ENCODE measurements around the gene MAPK14.
A peak's percentile ranks its signal among the peaks of the same experiment; 100 is the strongest.
"Not testable (repeated sequence)": the region's sequence is repeated elsewhere in the genome, so short reads cannot be mapped to it uniquely, and the experiment has no call there.

The MAPK14 gene

DNA sequence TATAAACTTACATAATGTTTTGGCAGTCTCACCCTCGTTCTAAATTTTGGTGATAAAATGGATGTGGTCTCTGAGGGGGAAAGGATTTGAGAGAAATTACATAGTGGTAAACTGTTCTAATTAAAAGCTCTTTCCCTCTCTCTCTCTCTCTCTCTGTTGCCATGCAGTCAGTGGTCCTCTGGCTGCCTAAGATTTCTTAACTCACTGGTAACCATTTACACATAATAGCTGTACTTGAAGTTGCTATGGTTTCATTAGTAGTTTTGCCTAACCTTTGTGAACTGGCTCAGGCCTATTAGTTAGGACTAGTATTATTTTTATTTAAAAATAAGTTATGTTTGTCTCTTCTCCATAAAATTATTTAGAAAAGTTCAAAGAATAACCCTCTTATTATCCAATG is 42.0 kb downstream of the MAPK14 start:
- no peak for DNase-seq (ENCODE audit: low read depth)

DNA sequence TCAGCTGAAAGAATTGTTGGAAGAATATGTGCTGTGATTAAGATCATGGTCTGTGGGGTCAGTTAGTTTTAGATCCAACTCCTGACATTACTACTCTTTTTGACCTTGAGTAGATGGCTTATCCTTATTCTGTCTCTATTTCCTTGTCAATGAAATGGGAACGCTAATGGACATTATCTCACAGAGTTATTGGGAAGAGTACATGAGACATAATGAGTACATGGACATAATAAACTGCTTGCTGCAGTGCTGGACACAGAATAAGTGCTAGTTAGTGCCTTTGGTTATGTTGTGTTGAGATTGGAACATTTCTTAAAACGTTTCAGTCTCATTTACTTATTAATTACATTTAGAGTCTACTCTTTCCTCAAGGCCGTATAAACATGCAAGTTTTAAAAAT is 42.6 kb downstream of the MAPK14 start:
- DNase-seq (ENCODE audit: low read depth) = no peak

DNA sequence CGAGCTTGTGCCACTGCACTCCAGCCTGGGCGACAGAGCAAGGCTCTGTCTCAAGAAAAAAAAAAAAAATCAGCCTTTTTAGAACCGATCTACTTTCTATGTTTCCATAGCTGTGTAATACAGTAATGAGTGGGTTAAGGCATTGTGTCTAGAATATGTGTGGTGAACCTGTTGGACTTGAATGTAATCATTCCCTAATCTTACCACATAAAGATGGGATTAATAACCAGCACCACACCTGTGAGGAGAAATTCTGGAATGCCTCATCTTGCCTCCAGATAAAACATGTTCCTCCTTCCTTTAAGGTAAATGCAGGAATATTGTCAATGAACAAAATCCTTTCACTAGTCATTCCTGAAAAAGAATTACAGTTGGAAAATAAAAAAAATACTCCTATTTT is 43.7 kb downstream of the MAPK14 start:
- no peak for DNase-seq (ENCODE audit: low read depth)

DNA sequence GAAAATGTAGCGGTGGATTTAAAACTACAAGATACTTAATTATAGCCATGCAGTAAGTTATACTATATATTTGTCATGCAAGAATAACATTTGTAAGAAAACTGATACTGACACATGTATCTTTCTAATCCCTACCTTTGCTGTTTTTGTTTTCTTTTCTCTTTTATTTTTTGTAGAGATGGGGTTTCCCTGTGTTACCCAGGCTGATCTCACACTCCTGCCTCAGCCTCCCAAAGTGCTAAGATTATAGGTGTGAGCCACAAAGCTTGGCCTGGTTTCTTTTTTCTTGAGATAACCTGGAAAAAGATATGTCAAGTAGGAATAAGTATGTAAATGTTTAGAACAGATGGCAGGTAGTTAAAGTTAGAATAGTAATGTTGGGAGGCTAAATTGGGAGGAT is 44.1 kb downstream of the MAPK14 start:
- no peak for DNase-seq (ENCODE audit: low read depth)

DNA sequence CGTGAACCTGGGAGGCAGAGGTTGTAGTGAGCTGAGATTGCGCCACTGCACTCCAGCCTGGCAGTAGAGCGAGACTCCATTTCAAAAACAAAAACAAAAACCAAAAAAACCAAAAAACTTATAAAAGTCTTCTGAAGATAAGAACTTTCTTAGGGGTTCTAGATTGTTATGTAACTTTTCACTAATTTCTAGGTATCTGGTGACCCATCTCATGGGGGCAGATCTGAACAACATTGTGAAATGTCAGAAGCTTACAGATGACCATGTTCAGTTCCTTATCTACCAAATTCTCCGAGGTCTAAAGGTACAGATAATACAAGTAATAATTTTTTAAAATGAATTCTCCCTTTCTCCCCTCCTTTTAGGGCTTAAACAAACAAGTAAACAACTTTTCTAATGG is 45.1 kb downstream of the MAPK14 start:
- DNase-seq (ENCODE audit: low read depth) = no peak

DNA sequence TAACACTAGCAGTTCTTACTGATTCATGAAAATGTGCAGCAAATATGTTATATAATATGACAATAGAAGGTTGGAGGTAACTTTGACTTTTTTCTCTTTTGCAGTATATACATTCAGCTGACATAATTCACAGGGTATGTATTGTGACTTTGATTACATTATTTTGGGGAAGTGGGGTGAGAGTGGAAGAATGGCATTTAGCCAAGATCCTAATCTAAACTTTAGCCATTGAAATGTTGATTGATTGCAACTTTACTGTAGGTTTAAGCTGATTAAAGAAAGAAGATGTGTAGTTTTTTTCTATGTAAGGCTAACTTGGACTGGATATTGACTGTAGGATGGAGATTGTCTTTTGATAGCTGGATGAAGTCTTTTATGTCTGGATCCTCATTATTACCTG is 46.0 kb downstream of the MAPK14 start:
- DNase-seq (ENCODE audit: low read depth) = no peak

DNA sequence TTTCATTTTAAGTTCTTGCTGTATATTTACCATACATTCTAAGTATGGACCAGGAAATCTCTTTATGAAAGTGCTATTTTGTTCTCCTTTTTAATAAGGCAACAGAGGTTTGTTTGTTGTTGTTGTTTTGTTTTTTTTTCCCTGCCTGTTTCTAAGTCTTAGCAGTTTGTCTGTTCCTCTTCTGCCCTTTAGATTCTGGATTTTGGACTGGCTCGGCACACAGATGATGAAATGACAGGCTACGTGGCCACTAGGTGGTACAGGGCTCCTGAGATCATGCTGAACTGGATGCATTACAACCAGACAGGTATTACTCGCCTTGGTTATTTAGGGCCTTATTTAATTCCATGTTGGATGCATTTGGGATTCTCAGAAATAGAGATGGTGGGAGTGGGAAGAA is 48.0 kb downstream of the MAPK14 start:
- no peak for DNase-seq (ENCODE audit: low read depth)

DNA sequence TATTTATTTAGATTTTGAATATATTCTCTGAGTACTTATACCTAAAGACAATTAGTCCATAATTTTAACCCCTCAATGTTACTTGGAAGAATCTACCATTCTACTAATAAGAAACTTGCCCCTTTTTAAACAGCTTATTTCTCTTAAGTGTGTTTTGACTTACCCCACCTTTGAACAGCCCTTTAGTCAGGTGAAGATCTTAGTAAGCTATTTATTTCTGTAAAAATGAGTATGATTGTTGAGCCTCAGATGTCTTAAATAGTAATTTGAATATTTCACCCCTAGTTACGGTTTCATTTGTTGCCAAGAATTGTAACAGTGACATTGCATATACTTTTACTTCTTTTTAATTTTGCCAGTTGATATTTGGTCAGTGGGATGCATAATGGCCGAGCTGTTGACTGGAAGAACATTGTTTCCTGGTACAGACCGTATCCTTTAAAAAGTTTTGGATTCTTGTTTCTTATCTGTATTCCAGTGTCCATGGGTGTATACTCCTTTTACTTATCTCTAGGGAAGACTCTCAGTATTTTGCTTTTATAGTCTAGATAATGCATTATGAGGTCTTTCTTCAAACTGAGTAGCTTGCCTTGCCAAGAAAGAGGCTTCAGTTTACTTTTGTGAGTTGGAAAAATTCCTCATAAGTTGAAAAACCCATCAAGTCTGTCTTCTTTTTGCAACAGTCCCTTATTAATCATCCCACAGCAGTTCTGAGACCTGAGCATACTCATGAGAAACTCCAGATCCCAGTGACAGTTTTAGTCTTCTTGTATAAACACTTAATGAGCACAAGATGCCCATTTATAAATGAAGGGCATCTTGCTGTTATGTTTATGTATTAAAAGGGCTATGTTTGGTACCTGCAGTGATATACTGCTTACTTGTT is 48.8 kb downstream of the MAPK14 start:
- no peak for DNase-seq (ENCODE audit: low read depth)

DNA sequence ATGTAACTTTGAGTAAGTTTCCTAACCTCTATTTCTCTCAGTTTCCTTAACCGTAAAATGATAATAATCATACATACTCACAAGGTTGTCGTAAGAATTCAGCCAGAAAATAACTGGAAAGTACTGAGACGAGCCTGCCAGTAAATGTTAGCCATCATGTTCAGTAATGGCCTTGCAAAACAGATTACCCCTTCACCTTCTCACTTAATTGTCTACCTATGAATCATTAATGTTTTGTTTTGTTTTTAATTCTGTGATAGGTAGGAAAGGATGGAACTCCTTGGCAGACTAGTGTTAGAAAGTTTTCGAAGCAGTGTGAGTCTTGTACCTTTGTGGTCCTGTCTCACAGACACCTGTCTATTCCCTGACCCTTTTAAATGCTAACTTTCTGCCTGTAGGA is 50.6 kb downstream of the MAPK14 start:
- DNase-seq (ENCODE audit: low read depth) = no peak

DNA sequence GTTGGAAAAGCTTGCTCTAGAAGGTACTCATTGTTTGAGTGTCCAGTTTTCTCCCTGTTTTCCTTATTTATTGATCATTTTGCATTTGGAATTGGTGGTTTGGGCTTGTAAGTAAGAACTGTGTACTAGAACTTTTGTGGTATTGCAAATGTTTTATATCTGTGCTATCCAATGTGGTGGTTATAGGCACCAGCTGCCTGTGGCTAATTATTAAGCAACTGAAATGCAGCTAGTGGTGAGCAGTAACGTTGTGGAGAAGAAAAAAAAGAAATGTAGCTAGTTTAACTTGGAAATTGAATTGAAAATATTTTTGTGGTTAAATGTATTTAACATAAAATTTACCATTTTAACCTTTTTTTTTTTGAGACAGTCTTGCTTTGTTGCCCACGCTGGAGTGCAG is 52.0 kb downstream of the MAPK14 start:
- no peak for DNase-seq (ENCODE audit: low read depth)

DNA sequence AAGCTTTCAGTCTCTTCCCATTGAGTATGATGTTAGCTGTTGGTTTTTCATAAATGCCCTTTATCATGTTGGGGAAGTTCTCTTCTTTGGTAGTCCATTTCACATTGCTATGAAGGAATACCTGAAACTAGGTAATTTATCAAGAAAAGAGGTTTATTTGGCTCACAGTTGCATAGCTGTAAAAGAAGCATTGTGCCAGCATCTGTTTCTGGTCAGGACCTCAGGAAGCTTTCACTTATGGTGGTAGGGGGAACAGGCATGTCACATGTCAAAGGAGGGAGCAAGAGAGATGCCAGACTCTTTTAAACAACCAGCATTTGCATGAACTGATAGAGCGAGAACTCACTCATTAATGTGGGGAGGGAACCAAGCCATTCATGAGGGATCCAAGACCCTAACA is 54.7 kb downstream of the MAPK14 start:
- no peak for DNase-seq (ENCODE audit: low read depth)

DNA sequence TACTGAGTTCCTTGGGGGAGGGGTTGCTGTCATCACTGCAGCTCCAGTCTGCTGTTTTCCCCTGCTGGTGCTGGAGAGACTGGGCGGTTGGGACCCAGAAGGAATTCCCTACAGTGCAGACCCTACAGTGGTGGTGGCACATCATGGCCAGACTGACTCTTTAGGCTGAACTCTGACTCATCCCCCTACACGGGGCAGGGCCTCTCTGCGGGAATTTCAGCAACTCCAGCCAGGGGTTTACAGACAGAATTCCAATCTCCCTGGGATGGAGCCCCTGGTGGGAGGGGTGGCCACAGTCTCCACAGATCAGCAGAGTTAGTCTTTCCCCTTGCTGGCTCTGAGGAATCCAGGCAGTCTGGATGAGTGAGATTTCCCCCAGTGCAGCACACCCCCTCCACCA is 55.8 kb downstream of the MAPK14 start:
- no peak for DNase-seq (ENCODE audit: low read depth)

DNA sequence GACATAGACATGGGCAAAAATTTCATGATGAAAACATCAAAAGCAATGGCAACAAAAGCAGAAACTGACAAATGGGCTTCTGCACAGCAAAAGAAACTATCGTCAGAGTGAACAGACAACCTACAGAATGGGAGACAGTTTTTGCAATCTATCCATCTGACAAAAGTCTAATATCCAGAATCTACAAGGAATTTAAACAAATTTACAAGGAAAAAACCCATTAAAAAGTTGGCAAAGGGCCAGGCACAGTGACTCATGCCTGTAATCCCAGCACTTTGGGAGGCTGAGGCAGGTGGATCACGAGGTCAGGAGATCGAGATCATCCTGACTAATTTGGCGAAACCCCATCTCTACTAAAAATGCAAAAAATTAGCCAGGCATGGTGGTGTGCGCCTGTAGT is 60.6 kb downstream of the MAPK14 start:
- DNase-seq (ENCODE audit: low read depth) = not testable (repeated sequence)

DNA sequence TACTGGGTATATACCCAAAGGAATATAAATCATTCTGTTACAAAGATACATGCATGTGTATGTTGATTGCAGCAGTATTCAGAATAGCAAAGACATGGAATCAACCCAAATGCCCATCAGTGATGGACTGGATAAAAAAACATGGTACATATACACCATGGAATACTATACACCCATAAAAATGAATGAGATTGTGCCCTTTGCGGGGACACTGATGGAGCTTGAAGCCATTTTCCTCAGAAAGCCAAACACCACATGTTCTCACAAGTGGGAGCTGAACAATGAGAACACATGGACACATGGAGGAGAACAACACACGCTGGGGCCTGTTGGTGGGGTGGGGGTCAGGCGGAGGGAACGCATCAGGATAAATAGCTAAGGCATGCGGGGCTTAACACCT is 61.4 kb downstream of the MAPK14 start:
- DNase-seq (ENCODE audit: low read depth) = no peak

DNA sequence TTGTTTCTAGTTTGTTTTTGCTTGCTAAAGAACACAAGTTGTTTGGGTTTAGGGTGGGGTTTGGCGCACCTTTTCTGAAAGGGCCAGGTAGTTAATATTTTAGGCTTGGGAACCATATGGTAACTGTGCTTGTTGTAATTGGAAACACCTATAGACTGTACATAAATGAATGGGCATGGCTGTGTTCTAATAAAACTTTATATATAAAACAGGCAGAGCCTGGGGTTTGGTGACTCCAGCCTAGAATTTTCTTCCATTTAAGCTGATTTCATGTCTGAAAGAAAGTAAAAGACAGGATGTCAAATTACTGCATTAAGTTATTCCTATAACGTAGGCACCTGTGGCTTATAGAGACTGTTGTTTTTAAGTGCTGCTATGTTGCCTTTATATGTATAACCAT is 66.6 kb downstream of the MAPK14 start:
- DNase-seq (ENCODE audit: low read depth) = no peak

DNA sequence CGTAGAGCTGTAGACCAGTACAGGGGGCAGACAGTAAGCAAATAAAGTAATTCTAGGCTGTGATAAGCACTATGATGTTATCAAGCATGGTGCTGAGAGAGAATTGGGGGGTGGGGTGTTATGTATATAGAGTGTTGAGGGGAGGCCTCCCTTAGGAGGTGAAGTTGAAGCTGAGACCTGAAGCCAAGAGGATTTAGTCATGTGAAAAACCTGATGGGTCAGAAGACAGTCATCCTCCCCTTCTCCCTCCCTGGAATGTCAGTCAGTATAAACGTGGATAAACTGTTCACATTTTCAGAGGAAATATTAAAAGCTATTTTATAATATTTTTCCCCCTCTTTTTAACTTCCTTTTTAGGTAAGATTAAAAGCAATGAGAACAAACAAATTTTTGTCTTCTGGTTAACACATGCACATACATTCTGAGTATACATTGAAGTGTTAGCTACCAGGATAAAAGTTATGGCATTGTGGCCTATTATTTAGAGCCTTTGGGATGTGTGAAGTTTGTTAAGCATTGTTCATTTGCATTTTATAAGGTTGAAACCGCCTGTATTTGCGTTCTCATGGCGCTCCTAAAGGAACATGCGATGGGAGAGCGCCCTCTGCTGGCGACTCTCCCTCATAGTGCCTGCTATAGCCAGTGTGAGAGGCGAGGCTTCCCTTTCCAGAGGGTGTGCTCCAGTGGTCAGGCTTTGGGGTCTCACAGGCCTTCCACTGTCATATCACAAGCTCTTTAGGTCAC is 67.3 kb downstream of the MAPK14 start:
- peak; percentile 43 for DNase-seq (ENCODE audit: low read depth)

DNA sequence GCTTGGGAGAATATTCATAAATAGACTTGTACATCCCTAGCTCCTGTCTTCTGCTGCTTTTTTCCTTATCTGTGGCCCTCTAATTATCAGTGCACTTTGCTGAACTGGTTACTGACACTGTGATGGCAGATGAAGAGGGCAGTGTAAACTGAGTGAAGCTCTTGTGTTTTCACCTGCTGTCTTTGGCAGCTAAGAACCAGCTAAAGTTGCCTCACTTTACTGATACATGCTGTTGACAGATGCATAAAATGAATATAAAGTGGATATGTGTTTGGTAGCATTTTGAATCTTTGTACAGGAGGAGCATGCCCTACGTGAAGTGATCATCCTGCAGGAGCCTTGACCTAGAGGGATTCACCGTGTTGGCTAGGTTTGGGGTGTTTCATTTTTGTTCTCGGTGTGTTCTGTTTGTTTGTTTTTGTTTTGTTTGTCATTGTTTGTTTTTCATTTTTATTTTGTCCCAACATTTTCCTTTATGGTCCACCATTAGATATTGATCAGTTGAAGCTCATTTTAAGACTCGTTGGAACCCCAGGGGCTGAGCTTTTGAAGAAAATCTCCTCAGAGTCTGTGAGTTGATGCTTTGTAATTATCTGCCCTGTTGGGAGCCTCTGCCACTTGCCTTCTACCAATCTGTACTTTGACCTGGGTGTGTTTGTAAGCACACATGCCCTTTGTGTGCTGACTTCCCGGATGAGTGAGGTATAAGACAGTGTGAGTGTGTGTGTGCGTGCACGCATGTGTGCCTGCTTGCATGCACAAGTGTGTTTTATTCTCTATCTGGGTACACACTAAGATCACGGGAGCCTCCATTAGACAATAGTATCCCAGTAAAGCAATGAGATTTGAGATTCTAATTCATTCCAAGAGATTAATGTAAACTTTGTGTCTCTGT is 68.1 kb downstream of the MAPK14 start:
- no peak for DNase-seq (ENCODE audit: low read depth)

DNA sequence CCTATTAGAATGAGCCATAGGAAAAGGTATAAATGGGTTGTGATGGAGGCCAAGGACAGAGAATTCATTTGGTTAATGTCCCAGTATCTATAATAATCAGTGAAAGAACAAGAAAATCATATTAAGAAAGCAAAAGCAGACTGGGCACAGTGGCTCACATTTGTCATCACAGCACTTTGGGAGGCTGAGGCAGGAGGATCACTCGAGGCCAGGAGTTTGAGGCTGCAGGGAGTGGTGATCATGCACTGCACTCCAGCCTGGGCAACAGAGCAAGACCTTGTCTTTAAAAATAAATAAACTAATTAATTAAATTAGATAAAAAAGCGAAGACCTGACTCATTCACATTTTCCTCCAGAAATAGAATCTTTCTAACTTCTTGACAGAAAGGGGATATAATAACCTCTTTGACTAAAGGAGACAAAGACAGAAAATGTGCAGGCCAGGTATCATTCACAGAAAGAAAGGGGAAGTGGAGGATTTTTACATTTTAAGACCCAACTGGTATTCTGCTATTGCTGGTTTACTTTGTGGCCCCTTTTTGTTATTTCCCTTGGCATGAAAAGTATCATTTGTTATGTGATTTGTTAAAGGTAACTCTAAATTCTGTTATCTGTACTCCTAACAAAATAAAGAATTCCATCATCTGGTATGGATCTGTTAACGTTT is 70.8 kb downstream of the MAPK14 start:
- no peak for DNase-seq (ENCODE audit: low read depth)

DNA sequence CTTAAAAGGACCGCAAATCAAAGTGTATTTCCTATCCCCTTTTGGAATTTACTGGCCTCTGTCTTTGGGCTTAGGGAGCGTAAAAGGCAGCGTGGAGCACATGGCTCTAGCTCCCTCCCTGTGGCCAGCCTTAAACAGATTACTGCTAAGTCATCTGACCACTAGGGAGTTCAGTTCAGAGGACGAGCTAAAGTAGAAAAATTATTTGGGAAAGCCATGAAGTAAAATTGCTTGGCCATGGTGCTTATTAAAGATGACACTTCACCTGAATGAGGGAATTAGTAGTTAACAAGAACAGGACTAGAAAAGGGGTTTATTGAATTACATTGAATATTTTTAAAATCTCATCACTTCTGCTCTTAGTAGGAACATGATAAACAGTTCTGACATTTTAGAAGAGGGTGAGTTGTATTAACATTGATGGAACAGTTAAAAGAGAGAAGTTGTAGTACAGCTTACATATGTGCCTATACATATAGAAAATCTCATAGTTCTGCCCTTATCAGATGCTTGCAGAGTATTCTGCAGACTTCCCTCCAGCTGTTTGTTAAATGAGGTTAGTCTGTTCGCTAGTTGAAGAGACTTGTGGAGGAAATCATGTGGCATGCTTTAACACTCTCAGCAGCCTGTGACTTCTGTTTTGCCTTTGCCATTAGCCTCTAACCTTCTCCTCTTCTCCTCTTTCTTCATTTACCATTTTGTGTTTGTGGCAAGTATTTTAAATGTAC is 71.5 kb downstream of the MAPK14 start:
- no peak for DNase-seq (ENCODE audit: low read depth)

DNA sequence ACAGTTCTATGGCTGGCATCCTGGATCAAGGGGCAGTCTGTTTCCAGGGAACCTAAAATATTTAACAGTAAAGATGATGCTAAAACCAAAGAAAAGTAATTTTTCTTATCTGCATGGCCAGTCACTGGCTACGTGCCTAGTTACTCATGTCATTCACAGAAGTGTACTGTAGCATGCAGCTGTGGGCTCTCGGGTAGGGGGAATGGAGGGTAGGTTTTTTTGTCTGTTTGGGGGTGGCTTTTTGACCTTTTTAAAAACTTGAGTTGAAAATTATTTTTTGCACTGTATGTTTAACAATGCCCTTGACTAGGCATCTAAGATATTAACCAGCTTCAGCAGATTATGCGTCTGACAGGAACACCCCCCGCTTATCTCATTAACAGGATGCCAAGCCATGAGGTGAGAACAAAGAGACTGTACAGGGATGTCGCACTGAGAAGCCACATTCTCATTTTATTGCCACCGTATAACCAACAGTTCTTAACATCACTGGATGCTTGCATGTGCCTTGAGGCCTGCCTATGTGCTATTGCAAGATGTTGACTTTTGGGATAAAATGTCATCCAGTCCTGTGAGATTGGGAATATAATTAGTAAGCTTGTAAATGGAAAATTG is 72.4 kb downstream of the MAPK14 start:
- DNase-seq (ENCODE audit: low read depth) = no peak

DNA sequence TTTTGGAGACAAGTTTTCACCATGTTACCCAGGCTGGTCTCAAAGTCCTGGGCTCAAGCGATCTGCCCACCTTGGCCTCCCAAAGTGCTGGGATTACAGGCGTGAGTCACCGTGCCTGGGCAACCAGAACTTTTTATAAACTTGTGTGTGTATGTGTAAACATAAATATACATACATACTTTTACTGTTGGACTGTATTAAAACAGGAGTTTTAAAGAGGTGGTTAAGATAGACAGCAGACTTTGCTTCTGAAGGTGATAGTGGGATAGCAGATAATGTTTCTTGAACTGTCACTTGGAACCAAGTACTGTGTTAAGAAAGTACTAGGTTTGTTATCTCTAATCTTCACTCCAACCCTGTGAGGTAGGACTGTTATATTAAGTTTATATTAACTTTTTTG is 74.1 kb downstream of the MAPK14 start:
- no peak for DNase-seq (ENCODE audit: low read depth)

All from HS-5 (cell line).